ENCODE measurements around the gene HES4.
A peak's percentile ranks its signal among the peaks of the same experiment; 100 is the strongest.

Gene HES4

GRCh38 chr1:964691-965525 lies 35.0 kb downstream of the HES4 start:
- Histone ChIP-seq H3K4me3 (ENCODE audit: low read length) (no peak overlapping the region), H3K27ac (ENCODE audit: low read length) (no peak overlapping the region), H3K36me3 (ENCODE audit: control insufficient read depth, insufficient read depth, low read length) (peaks cover 19% of the 10 kb centered on the region), H3K4me1 (ENCODE audit: control insufficient read depth, insufficient read depth, low read length) (peaks cover 1% of the 10 kb centered on the region; the same call in 1 of the 2 replicates), H3K9me3 (ENCODE audit: control insufficient read depth, insufficient read depth, low read length) (no peaks in the 10 kb centered on the region), H3K27me3 (ENCODE audit: control insufficient read depth, insufficient read depth, low read length) (peaks cover 5% of the 10 kb centered on the region; the same call in 1 of the 2 replicates)
- DNase-seq (ENCODE audit: low read depth, low spot score) = no peak
- no CpG with 5 or more reads among the region's 51 CpGs for WGBS (ENCODE audit: insufficient coverage, insufficient read length)

- H3K36me3 ChIP-seq (ENCODE audit: control insufficient read depth, insufficient read depth, low read length) = peaks cover 19% of the 10 kb centered on the region
- H3K27me3 ChIP-seq (ENCODE audit: control insufficient read depth, insufficient read depth, low read length) = peaks cover 5% of the 10 kb centered on the region; the same call in 1 of the 2 replicates
- H3K4me3 ChIP-seq (ENCODE audit: low read length) = no peak overlapping the region
- DNase-seq (ENCODE audit: low read depth, low spot score) = no peak
- H3K4me1 ChIP-seq (ENCODE audit: control insufficient read depth, insufficient read depth, low read length) = peaks cover 1% of the 10 kb centered on the region; the same call in 1 of the 2 replicates
- no peak overlapping the region for H3K27ac ChIP-seq (ENCODE audit: low read length)
- no CpG with 5 or more reads among the region's 47 CpGs for WGBS (ENCODE audit: insufficient coverage, insufficient read length)
- H3K9me3 ChIP-seq (ENCODE audit: control insufficient read depth, insufficient read depth, low read length) = no peaks in the 10 kb centered on the region
These were observed 36.0 kb downstream of the HES4 start for GRCh38 chr1:963746-964525.

GRCh38 chr1:963301-963651 lies 36.6 kb downstream of the HES4 start:
- H3K9me3 ChIP-seq (ENCODE audit: control insufficient read depth, insufficient read depth, low read length) = no peaks in the 10 kb centered on the region
- no peak overlapping the region for H3K27ac ChIP-seq (ENCODE audit: low read length)
- WGBS (ENCODE audit: insufficient coverage, insufficient read length) = no CpG with 5 or more reads among the region's 16 CpGs
- peaks cover 1% of the 10 kb centered on the region; the same call in 1 of the 2 replicates for H3K4me1 ChIP-seq (ENCODE audit: control insufficient read depth, insufficient read depth, low read length)
- no peak for DNase-seq (ENCODE audit: low read depth, low spot score)
- peaks cover 4% of the 10 kb centered on the region; the same call in 1 of the 2 replicates for H3K27me3 ChIP-seq (ENCODE audit: control insufficient read depth, insufficient read depth, low read length)
- no peak overlapping the region for H3K4me3 ChIP-seq (ENCODE audit: low read length)
- H3K36me3 ChIP-seq (ENCODE audit: control insufficient read depth, insufficient read depth, low read length) = peaks cover 19% of the 10 kb centered on the region

- H3K27ac ChIP-seq (ENCODE audit: low read length) = no peak overlapping the region
- no peak overlapping the region for H3K4me3 ChIP-seq (ENCODE audit: low read length)
- DNase-seq (ENCODE audit: low read depth, low spot score) = no peak
- no CpG with 5 or more reads among the region's 57 CpGs for WGBS (ENCODE audit: insufficient coverage, insufficient read length)
- peaks cover 1% of the 10 kb centered on the region; the same call in 1 of the 2 replicates for H3K4me1 ChIP-seq (ENCODE audit: control insufficient read depth, insufficient read depth, low read length)
- H3K9me3 ChIP-seq (ENCODE audit: control insufficient read depth, insufficient read depth, low read length) = no peaks in the 10 kb centered on the region
- peaks cover 19% of the 10 kb centered on the region for H3K36me3 ChIP-seq (ENCODE audit: control insufficient read depth, insufficient read depth, low read length)
- H3K27me3 ChIP-seq (ENCODE audit: control insufficient read depth, insufficient read depth, low read length) = peaks cover 2% of the 10 kb centered on the region; the same call in 1 of the 2 replicates
These were observed 37.3 kb downstream of the HES4 start for GRCh38 chr1:962381-963300.

- H3K4me1 ChIP-seq (ENCODE audit: control insufficient read depth, insufficient read depth, low read length) = peaks cover 1% of the 10 kb centered on the region; the same call in 1 of the 2 replicates
- no peak overlapping the region for H3K27ac ChIP-seq (ENCODE audit: low read length)
- DNase-seq (ENCODE audit: low read depth, low spot score) = no peak
- H3K4me3 ChIP-seq (ENCODE audit: low read length) = peak overlapping the region; percentile 64; the same call in 1 of the 2 replicates
- no peaks in the 10 kb centered on the region for H3K9me3 ChIP-seq (ENCODE audit: control insufficient read depth, insufficient read depth, low read length)
- no CpG with 5 or more reads among the region's 56 CpGs for WGBS (ENCODE audit: insufficient coverage, insufficient read length)
- H3K36me3 ChIP-seq (ENCODE audit: control insufficient read depth, insufficient read depth, low read length) = peaks cover 25% of the 10 kb centered on the region
- H3K27me3 ChIP-seq (ENCODE audit: control insufficient read depth, insufficient read depth, low read length) = no peaks in the 10 kb centered on the region
These were observed 38.7 kb downstream of the HES4 start for GRCh38 chr1:961132-961669.

- WGBS (ENCODE audit: insufficient coverage, insufficient read length) = no CpG with 5 or more reads among the region's 109 CpGs
- H3K4me1 ChIP-seq (ENCODE audit: control insufficient read depth, insufficient read depth, low read length) = no peaks in the 10 kb centered on the region
- H3K9me3 ChIP-seq (ENCODE audit: control insufficient read depth, insufficient read depth, low read length) = no peaks in the 10 kb centered on the region
- H3K27me3 ChIP-seq (ENCODE audit: control insufficient read depth, insufficient read depth, low read length) = no peaks in the 10 kb centered on the region
- DNase-seq (ENCODE audit: low read depth, low spot score) = no peak
- peak within 1 kb of the TSS; percentile 64 for H3K4me3 ChIP-seq (ENCODE audit: low read length)
- peaks cover 30% of the 10 kb centered on the region for H3K36me3 ChIP-seq (ENCODE audit: control insufficient read depth, insufficient read depth, low read length)
- H3K27ac ChIP-seq (ENCODE audit: low read length) = no peak within 1 kb of the TSS
These were observed 39.4 kb downstream of the HES4 start, which contains the start of gene KLHL17 for GRCh38 chr1:960363-961131. TSS of gene KLHL17 (plus strand) at chr1:960584. CDS start at chr1:960694, 110 bp downstream.

- H3K9me3 ChIP-seq (ENCODE audit: control insufficient read depth, insufficient read depth, low read length) = no peaks in the 10 kb centered on the region
- DNase-seq (ENCODE audit: low read depth, low spot score) = no peak
- H3K36me3 ChIP-seq (ENCODE audit: control insufficient read depth, insufficient read depth, low read length) = peaks cover 36% of the 10 kb centered on the region
- whole genome bisulfite sequencing (ENCODE audit: insufficient coverage, insufficient read length) = no CpG with 5 or more reads among the region's 57 CpGs
- H3K4me1 ChIP-seq (ENCODE audit: control insufficient read depth, insufficient read depth, low read length) = no peaks in the 10 kb centered on the region
- H3K27ac ChIP-seq (ENCODE audit: low read length) = no peak overlapping the region
- peak overlapping the region; percentile 64; the same call in 1 of the 2 replicates for H3K4me3 ChIP-seq (ENCODE audit: low read length)
- no peaks in the 10 kb centered on the region for H3K27me3 ChIP-seq (ENCODE audit: control insufficient read depth, insufficient read depth, low read length)
These were observed 40.0 kb downstream of the HES4 start for GRCh38 chr1:959731-960362.

GRCh38 chr1:958823-959730 lies 40.8 kb downstream of the HES4 start, which contains the start of gene NOC2L:
TSS of gene NOC2L (minus strand) at chr1:959256. CDS start at chr1:959240, 16 bp downstream.
- Histone ChIP-seq H3K27ac (ENCODE audit: low read length) (no peak within 1 kb of the TSS), H3K4me1 (ENCODE audit: control insufficient read depth, insufficient read depth, low read length) (no peaks in the 10 kb centered on the region), H3K9me3 (ENCODE audit: control insufficient read depth, insufficient read depth, low read length) (no peaks in the 10 kb centered on the region), H3K4me3 (ENCODE audit: low read length) (peak within 1 kb of the TSS; percentile 90), H3K27me3 (ENCODE audit: control insufficient read depth, insufficient read depth, low read length) (no peaks in the 10 kb centered on the region), H3K36me3 (ENCODE audit: control insufficient read depth, insufficient read depth, low read length) (peaks cover 35% of the 10 kb centered on the region)
- no CpG with 5 or more reads among the region's 101 CpGs for WGBS (ENCODE audit: insufficient coverage, insufficient read length)
- DNase-seq (ENCODE audit: low read depth, low spot score) = no peak
